ENCODE data around the gene KCNK1.

DNA sequence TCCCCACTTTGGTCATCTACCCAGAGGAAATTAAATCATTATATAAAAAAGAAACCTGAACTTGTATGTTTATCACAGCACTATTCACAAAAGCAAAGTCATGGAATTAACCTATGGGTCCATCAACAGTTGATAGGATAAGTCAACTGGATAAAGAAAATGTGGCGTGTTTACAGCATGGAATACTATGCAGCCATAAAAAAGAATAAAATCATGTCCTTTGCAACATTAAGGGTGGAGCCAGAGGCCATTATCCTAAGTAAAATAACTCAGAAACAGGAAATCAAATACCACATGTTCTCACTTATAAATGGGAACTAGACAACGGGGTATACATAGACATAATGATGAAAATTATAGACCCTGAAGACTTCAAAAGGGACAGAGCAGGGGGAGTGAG lies 27.6 kb upstream of the KCNK1 start:
- TF ChIP-seq, protein P1, sequence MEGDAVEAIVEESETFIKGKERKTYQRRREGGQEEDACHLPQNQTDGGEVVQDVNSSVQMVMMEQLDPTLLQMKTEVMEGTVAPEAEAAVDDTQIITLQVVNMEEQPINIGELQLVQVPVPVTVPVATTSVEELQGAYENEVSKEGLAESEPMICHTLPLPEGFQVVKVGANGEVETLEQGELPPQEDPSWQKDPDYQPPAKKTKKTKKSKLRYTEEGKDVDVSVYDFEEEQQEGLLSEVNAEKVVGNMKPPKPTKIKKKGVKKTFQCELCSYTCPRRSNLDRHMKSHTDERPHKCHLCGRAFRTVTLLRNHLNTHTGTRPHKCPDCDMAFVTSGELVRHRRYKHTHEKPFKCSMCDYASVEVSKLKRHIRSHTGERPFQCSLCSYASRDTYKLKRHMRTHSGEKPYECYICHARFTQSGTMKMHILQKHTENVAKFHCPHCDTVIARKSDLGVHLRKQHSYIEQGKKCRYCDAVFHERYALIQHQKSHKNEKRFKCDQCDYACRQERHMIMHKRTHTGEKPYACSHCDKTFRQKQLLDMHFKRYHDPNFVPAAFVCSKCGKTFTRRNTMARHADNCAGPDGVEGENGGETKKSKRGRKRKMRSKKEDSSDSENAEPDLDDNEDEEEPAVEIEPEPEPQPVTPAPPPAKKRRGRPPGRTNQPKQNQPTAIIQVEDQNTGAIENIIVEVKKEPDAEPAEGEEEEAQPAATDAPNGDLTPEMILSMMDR (IDR thresholded peaks at IDR 0.05), result no peak
- TF ChIP-seq RAD21 (IDR thresholded peaks at IDR 0.05; ENCODE audit: low read length) (no peak), TCF12 (IDR thresholded peaks at IDR 0.05) (no peak), CHD2 (IDR thresholded peaks at IDR 0.05; ENCODE audit: low read length, partially characterized antibody) (no peak), POLR2AphosphoS5 (IDR thresholded peaks at IDR 0.05; ENCODE audit: low read depth, low read length) (no peak), EZH2phosphoT487 (IDR thresholded peaks at IDR 0.05; ENCODE audit: borderline replicate concordance, low read depth) (no peak), SMC3 (IDR thresholded peaks at IDR 0.05; ENCODE audit: low read depth, low read length) (no peak), EP300 (IDR thresholded peaks at IDR 0.05; ENCODE audit: borderline replicate concordance in 1 of 2, low read depth in 1 of 2, low read length in 1 of 2) (no peak), TAF1 (IDR thresholded peaks at IDR 0.05; ENCODE audit: borderline replicate concordance, low read depth, low read length) (no peak), USF2 (IDR thresholded peaks at IDR 0.05; ENCODE audit: borderline replicate concordance, low read depth, low read length) (no peak), RFX5 (IDR thresholded peaks at IDR 0.05; ENCODE audit: low read length) (no peak), YY1 (IDR thresholded peaks at IDR 0.05; ENCODE audit: low read depth) (no peak)
- TF ChIP-seq, protein P2, sequence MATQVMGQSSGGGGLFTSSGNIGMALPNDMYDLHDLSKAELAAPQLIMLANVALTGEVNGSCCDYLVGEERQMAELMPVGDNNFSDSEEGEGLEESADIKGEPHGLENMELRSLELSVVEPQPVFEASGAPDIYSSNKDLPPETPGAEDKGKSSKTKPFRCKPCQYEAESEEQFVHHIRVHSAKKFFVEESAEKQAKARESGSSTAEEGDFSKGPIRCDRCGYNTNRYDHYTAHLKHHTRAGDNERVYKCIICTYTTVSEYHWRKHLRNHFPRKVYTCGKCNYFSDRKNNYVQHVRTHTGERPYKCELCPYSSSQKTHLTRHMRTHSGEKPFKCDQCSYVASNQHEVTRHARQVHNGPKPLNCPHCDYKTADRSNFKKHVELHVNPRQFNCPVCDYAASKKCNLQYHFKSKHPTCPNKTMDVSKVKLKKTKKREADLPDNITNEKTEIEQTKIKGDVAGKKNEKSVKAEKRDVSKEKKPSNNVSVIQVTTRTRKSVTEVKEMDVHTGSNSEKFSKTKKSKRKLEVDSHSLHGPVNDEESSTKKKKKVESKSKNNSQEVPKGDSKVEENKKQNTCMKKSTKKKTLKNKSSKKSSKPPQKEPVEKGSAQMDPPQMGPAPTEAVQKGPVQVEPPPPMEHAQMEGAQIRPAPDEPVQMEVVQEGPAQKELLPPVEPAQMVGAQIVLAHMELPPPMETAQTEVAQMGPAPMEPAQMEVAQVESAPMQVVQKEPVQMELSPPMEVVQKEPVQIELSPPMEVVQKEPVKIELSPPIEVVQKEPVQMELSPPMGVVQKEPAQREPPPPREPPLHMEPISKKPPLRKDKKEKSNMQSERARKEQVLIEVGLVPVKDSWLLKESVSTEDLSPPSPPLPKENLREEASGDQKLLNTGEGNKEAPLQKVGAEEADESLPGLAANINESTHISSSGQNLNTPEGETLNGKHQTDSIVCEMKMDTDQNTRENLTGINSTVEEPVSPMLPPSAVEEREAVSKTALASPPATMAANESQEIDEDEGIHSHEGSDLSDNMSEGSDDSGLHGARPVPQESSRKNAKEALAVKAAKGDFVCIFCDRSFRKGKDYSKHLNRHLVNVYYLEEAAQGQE (IDR thresholded peaks at IDR 0.05; ENCODE audit: low read depth, low read length), result no peak
- TF ChIP-seq, protein P3, sequence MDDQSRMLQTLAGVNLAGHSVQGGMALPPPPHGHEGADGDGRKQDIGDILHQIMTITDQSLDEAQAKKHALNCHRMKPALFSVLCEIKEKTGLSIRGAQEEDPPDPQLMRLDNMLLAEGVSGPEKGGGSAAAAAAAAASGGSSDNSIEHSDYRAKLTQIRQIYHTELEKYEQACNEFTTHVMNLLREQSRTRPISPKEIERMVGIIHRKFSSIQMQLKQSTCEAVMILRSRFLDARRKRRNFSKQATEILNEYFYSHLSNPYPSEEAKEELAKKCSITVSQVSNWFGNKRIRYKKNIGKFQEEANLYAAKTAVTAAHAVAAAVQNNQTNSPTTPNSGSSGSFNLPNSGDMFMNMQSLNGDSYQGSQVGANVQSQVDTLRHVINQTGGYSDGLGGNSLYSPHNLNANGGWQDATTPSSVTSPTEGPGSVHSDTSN (IDR thresholded peaks at IDR 0.05), result no peak
